ENCODE data around the gene PI4KA. TPM values are rescaled to one million over a fixed set of nuclear protein-coding genes. Genes with fewer than 3 reads are reported as not detected.

The PI4KA gene
- total RNA-seq, 3 donors from 2014 or later (not counting 1 experiment from before 2014, with no cell fraction given): 208 to 233 (median 215) TPM

GRCh38 chr22:20742764-20743163, 115.8 kb downstream of the PI4KA start:
- WGBS (ENCODE audit: insufficient coverage): 55% methylated on average over 1 of the region's 2 CpGs
- Mint-ChIP-seq H3K27me3 (ENCODE audit: low read depth in 2 of 2) (no peaks in the 10 kb centered on the region), H3K9me3 (no peaks in the 10 kb centered on the region), H3K36me3 (peaks cover 8% of the 10 kb centered on the region), H3K4me3 (no peak overlapping the region), H3K4me1 (peaks cover 5 to 6% of the 10 kb centered on the region in 2 donors), H3K27ac (no peak overlapping the region)
- H3K4me1 ChIP-seq (ENCODE audit: control insufficient read depth, insufficient read depth, low read length): no peaks in the 10 kb centered on the region
- no peaks in the 10 kb centered on the region for H3K9me3 ChIP-seq (ENCODE audit: control insufficient read depth, insufficient read depth, low read length)
- H3K27ac ChIP-seq (ENCODE audit: low read length): no peak overlapping the region
- TF ChIP-seq, protein P1, sequence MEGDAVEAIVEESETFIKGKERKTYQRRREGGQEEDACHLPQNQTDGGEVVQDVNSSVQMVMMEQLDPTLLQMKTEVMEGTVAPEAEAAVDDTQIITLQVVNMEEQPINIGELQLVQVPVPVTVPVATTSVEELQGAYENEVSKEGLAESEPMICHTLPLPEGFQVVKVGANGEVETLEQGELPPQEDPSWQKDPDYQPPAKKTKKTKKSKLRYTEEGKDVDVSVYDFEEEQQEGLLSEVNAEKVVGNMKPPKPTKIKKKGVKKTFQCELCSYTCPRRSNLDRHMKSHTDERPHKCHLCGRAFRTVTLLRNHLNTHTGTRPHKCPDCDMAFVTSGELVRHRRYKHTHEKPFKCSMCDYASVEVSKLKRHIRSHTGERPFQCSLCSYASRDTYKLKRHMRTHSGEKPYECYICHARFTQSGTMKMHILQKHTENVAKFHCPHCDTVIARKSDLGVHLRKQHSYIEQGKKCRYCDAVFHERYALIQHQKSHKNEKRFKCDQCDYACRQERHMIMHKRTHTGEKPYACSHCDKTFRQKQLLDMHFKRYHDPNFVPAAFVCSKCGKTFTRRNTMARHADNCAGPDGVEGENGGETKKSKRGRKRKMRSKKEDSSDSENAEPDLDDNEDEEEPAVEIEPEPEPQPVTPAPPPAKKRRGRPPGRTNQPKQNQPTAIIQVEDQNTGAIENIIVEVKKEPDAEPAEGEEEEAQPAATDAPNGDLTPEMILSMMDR (IDR thresholded peaks at IDR 0.05): no peak
- no peak for DNase-seq
- no peak for ATAC-seq
- no peak overlapping the region for H3K4me3 ChIP-seq (ENCODE audit: low read length)
- H3K36me3 ChIP-seq (ENCODE audit: control insufficient read depth, insufficient read depth, low read length): peaks cover 61% of the 10 kb centered on the region
- intact Hi-C loops (cut with micrococcal nuclease): loop anchor here (5.0 kb wide), 1 partner anchor 325 kb away; no protein-coding TSS in a partner anchor
- no peaks in the 10 kb centered on the region for H3K27me3 ChIP-seq (ENCODE audit: control insufficient read depth, insufficient read depth, low read length)

DNA sequence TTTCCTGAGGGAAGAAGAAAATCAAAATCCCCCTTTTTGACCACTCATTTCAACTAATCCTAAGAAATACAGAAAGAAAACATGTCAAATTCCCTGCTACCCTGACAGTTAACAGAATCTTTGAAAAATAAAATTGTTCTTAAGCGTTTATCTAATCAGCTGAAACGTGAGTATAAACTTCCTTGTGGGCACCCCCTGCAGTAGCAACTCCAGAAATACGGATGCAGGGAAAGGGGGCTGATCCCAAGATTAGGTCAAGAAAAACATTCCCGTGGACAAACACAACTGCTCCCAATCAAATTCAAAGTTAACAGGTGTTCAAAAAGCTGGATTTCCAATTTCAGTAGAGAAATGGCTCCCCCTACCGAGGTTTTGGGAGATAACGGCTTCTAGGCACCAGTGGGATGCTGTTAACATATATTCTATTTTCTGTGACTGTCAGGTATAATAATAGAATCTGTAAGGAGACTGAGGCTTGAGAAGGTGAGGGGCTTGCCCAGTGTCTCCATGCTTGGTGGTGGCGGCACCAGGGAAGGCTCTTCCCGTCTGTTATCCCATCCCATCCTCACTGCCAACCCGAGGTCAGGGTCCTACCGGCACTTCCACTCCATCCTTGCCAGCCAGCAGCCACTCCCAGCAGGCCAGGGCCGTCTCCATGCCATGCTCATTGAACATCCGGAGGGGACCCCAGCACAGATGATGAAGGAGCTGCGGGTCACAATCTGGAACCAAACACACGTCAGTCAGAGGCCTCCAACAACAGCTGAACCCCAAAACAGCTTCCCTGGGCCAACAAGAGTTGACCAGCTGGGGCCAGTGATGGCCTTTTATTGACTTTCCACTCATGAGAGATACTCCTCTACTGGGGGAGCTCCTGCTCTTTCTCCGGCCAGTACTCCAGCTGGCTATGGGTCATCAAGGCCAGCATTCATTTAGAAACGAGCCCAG, 116.7 kb downstream of the PI4KA start:
- Mint-ChIP-seq H3K4me3 (no peak overlapping the region), H3K27me3 (ENCODE audit: low read depth in 2 of 2) (no peaks in the 10 kb centered on the region), H3K9me3 (no peaks in the 10 kb centered on the region), H3K27ac (no peak overlapping the region), H3K36me3 (peaks cover 8% of the 10 kb centered on the region), H3K4me1 (peaks cover 5 to 6% of the 10 kb centered on the region in 2 donors)
- DNase-seq (peak in 1 of 2 donors; percentile 68), ATAC-seq (no peak)
- no peaks in the 10 kb centered on the region for H3K4me1 ChIP-seq (ENCODE audit: control insufficient read depth, insufficient read depth, low read length)
- H3K27ac ChIP-seq (ENCODE audit: low read length): no peak overlapping the region
- no peaks in the 10 kb centered on the region for H3K27me3 ChIP-seq (ENCODE audit: control insufficient read depth, insufficient read depth, low read length)
- H3K9me3 ChIP-seq (ENCODE audit: control insufficient read depth, insufficient read depth, low read length): no peaks in the 10 kb centered on the region
- TF ChIP-seq, protein P1 (IDR thresholded peaks at IDR 0.05): peak; percentile 77
- no peak overlapping the region for H3K4me3 ChIP-seq (ENCODE audit: low read length)
- H3K36me3 ChIP-seq (ENCODE audit: control insufficient read depth, insufficient read depth, low read length): peaks cover 55% of the 10 kb centered on the region
- intact Hi-C loops (cut with micrococcal nuclease): loop anchor here (2.0 to 5.0 kb wide), 2 partner anchors 135 to 325 kb away; no protein-coding TSS in a partner anchor
- 82% methylated on average over 16 of the region's 16 CpGs for WGBS (ENCODE audit: insufficient coverage)

DNA sequence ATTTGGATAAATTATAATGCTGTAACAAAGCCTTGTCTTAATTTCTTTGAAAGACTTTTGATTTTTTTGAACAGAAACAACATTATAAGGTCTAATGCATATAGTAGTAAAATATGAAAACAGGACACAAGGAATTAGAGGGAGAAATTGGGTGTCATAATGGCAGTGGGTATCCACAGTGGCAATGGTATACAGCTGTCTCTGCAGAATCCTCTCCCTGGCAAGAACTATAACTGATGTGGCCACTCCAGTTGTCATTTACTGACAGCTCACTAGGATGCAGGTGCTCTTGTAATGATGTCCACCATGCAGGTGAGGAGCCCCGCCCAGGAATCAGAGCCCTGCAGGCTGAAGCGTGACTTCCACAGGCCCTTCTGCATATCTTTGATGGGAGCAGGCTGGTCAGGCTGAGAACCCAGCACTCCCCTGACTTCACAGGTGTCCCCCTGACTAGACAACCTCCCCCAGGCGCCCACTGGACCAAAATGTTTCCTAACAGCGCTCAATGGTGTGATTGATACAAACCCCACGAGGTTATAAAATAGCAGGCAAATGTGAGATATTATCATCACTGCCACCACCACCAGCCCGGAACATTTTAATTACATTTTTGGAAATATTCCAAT, 117.5 kb downstream of the PI4KA start:
- peak overlapping the region in 1 of 2 donors; percentile 2 for H3K27ac Mint-ChIP-seq
- Histone ChIP-seq H3K9me3 (ENCODE audit: control insufficient read depth, insufficient read depth, low read length) (no peaks in the 10 kb centered on the region), H3K36me3 (ENCODE audit: control insufficient read depth, insufficient read depth, low read length) (peaks cover 54% of the 10 kb centered on the region), H3K4me3 (ENCODE audit: low read length) (no peak overlapping the region), H3K4me1 (ENCODE audit: control insufficient read depth, insufficient read depth, low read length) (no peaks in the 10 kb centered on the region), H3K27ac (ENCODE audit: low read length) (no peak overlapping the region), H3K27me3 (ENCODE audit: control insufficient read depth, insufficient read depth, low read length) (no peaks in the 10 kb centered on the region)
- no peaks in the 10 kb centered on the region for H3K27me3 Mint-ChIP-seq (ENCODE audit: low read depth in 2 of 2)
- peaks cover 8% of the 10 kb centered on the region for H3K36me3 Mint-ChIP-seq
- 86% methylated on average over 6 of the region's 6 CpGs for WGBS (ENCODE audit: insufficient coverage)
- peaks cover 5 to 6% of the 10 kb centered on the region in 2 donors for H3K4me1 Mint-ChIP-seq
- H3K4me3 Mint-ChIP-seq: no peak overlapping the region
- TF ChIP-seq, protein P1 (IDR thresholded peaks at IDR 0.05): no peak
- DNase-seq: no peak
- H3K9me3 Mint-ChIP-seq: no peaks in the 10 kb centered on the region
- no peak for ATAC-seq
- intact Hi-C loops (cut with micrococcal nuclease): loop anchor here (2.0 to 5.0 kb wide), 2 partner anchors 134 to 324 kb away; no protein-coding TSS in a partner anchor

Measured in natural killer cell (primary cell).